Esophagus squamous epithelium (tissue), 5 donors: ENCODE measurements around the gene PCDHA1. TPM values are rescaled to one million over a fixed set of nuclear protein-coding genes. Genes with fewer than 3 reads are reported as not detected.
"Not testable (repeated sequence)": the region's sequence is repeated elsewhere in the genome, so short reads cannot be mapped to it uniquely, and the experiment has no call there.

ENCODE experiments used
- DNase-seq: peaks from one replicate; lab custom pipeline; 2025; lab: John Stamatoyannopoulos, UW
- H3K27ac ChIP-seq, 4 donors: fragments of 200-600 bp; sonication (generic); one replicate each; pipeline ENCODE4 v1.5.1; 2016 to 2019; ENCODE audit warnings: mild to moderate bottlenecking in 1 of 4
- H3K27me3 ChIP-seq, 4 donors: fragments of 200-600 bp; sonication (generic); 1 replicate in 3 of 4; 2 replicates in 1 of 4; pipeline versions ENCODE4 v1.5.1 to v1.6.0; 2017 to 2021; ENCODE audit warnings: antibody characterized with exemption in 1 of 4
- H3K36me3 ChIP-seq, 3 donors: fragments of 200-600 bp; sonication (generic); one replicate each; pipeline ENCODE4 v1.5.1; 2016 to 2019
- H3K4me1 ChIP-seq, 3 donors: fragments of 200-600 bp; sonication (generic); one replicate each; pipeline ENCODE4 v1.5.1; 2017 to 2019
- H3K4me3 ChIP-seq, 4 donors: fragments of 200-600 bp; sonication (generic); 1 replicate in 3 of 4; 2 replicates in 1 of 4; pipeline ENCODE4 v1.5.1; 2016 to 2019; ENCODE audit warnings: mild to moderate bottlenecking in 2 of 4, moderate library complexity in 1 of 4
- H3K9me3 ChIP-seq, 3 donors: fragments of 200-600 bp; sonication (generic); one replicate each; pipeline ENCODE4 v1.5.1; 2016 to 2019
- POLR2A ChIP-seq, 4 donors: fragments of 450-650 bp; IDR thresholded peaks; one replicate each; pipeline ENCODE4 v1.6.1; 2017; ENCODE audit warnings: antibody characterized with exemption in 4 of 4, mild to moderate bottlenecking in 4 of 4, moderate library complexity in 3 of 4
- WGBS, 2 donors: methylation state at CpG; one replicate each; pipeline ENCODE4 v1.1.5; 2018; 5-methylcytosine and 5-hydroxymethylcytosine counted together
- intact Hi-C: fragments of 100-400 bp; cut with DNase I; formaldehyde crosslinking; loops from one replicate; pipeline ENCODE4 v1.15.0; 2022
- total RNA-seq, 4 donors: library from RNA; depleted of rRNA; stranded (reverse); fragments of >200 nt; gene quantifications; one replicate each; pipeline ENCODE4 v1.1.0, GENCODE V29; 2016
- TF ChIP-seq, protein P1 (sequence below), 6 experiments: fragments of 450-650 bp in 4 of 6; fragments of 200-600 bp in 2 of 6; sonication (generic) in 2 of 6; IDR thresholded peaks; one replicate each; pipeline ENCODE4 v1.5.1; 2016 to 2019; ENCODE audit warnings: antibody characterized with exemption in 6 of 6, mild to moderate bottlenecking in 4 of 6, moderate library complexity in 4 of 6
- donor health status: DM: yes; HTN: yes; CAD: no.

PCDHA1 gene
- total RNA-seq, 4 donors from 2014 or later, result not detected

DNA sequence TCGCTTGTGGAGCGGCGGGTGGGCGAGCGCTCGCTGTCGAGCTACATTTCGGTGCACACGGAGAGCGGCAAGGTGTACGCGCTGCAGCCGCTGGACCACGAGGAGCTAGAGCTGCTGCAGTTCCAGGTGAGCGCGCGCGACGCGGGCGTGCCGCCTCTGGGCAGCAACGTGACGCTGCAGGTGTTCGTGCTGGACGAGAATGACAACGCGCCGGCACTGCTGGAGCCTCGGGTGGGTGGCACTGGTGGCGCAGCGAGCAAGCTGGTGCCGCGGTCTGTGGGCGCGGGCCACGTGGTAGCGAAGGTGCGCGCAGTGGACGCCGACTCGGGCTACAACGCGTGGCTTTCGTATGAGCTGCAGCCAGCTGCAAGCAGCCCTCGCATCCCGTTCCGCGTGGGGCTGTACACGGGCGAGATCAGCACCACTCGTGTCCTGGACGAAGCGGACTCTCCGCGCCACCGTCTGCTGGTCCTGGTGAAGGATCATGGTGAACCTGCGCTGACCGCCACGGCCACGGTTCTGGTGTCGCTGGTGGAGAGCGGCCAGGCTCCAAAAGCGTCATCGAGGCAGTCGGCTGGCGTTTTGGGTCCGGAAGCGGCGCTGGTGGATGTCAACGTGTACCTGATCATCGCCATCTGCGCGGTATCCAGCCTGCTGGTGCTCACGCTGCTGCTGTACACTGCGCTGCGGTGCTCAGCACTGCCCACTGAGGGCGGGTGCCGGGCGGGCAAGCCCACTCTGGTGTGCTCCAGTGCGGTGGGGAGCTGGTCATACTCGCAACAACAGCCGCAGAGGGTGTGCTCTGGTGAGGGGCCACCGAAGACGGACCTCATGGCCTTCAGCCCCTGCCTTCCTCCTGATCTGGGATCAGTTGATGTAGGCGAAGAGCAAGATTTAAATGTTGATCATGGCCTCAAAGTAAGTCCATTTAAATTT lies 57.1 kb downstream of the PCDHA1 start:
- no peak for TF ChIP-seq POLR2A (IDR thresholded peaks at IDR 0.05)
- TF ChIP-seq, protein P1, sequence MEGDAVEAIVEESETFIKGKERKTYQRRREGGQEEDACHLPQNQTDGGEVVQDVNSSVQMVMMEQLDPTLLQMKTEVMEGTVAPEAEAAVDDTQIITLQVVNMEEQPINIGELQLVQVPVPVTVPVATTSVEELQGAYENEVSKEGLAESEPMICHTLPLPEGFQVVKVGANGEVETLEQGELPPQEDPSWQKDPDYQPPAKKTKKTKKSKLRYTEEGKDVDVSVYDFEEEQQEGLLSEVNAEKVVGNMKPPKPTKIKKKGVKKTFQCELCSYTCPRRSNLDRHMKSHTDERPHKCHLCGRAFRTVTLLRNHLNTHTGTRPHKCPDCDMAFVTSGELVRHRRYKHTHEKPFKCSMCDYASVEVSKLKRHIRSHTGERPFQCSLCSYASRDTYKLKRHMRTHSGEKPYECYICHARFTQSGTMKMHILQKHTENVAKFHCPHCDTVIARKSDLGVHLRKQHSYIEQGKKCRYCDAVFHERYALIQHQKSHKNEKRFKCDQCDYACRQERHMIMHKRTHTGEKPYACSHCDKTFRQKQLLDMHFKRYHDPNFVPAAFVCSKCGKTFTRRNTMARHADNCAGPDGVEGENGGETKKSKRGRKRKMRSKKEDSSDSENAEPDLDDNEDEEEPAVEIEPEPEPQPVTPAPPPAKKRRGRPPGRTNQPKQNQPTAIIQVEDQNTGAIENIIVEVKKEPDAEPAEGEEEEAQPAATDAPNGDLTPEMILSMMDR (IDR thresholded peaks at IDR 0.05), result no peak
- peaks cover 0 to 28% (median 0%) of the 10 kb centered on the region in 4 donors for H3K27me3 ChIP-seq
- DNase-seq, result no peak
- peaks cover 0 to 34% (median 16%) of the 10 kb centered on the region in 3 donors for H3K9me3 ChIP-seq
- whole genome bisulfite sequencing, 2 donors, result 67 to 68% methylated on average over 34 of the region's 87 CpGs
- H3K36me3 ChIP-seq, result no peaks in the 10 kb centered on the region
- H3K4me3 ChIP-seq, result no peak overlapping the region
- intact Hi-C loops, result no loop called here
- H3K4me1 ChIP-seq, result no peaks in the 10 kb centered on the region
- H3K27ac ChIP-seq, result no peak overlapping the region

GRCh38 chr5:140848139-140849102 lies 62.5 kb downstream of the PCDHA1 start, which contains the start of gene PCDHA9:
Gene PCDHA9 (plus strand): TSS chr5:140848382. CDS start chr5:140848496, 114 bp downstream.
- DNase-seq, intact Hi-C loops, H3K36me3 ChIP-seq, H3K27ac ChIP-seq, H3K4me3 ChIP-seq, H3K4me1 ChIP-seq: not testable (repeated sequence)
- Histone ChIP-seq H3K27me3 (peaks cover 0 to 43% (median 0%) of the 10 kb centered on the region in 4 donors), H3K9me3 (peaks cover 0 to 30% (median 24%) of the 10 kb centered on the region in 3 donors)
- WGBS, 2 donors, result 23 to 27% methylated on average over 8 to 10 of the region's 48 CpGs

GRCh38 chr5:140849831-140850634 lies 64.1 kb downstream of the PCDHA1 start:
- intact Hi-C loops, DNase-seq, H3K36me3 ChIP-seq, H3K4me1 ChIP-seq, H3K27ac ChIP-seq, H3K4me3 ChIP-seq: not testable (repeated sequence)
- WGBS, 2 donors, result 65 to 72% methylated on average over 20 to 57 of the region's 101 CpGs
- Histone ChIP-seq H3K27me3 (peaks cover 0 to 44% (median 0%) of the 10 kb centered on the region in 4 donors), H3K9me3 (peaks cover 0 to 33% (median 23%) of the 10 kb centered on the region in 3 donors)

DNA sequence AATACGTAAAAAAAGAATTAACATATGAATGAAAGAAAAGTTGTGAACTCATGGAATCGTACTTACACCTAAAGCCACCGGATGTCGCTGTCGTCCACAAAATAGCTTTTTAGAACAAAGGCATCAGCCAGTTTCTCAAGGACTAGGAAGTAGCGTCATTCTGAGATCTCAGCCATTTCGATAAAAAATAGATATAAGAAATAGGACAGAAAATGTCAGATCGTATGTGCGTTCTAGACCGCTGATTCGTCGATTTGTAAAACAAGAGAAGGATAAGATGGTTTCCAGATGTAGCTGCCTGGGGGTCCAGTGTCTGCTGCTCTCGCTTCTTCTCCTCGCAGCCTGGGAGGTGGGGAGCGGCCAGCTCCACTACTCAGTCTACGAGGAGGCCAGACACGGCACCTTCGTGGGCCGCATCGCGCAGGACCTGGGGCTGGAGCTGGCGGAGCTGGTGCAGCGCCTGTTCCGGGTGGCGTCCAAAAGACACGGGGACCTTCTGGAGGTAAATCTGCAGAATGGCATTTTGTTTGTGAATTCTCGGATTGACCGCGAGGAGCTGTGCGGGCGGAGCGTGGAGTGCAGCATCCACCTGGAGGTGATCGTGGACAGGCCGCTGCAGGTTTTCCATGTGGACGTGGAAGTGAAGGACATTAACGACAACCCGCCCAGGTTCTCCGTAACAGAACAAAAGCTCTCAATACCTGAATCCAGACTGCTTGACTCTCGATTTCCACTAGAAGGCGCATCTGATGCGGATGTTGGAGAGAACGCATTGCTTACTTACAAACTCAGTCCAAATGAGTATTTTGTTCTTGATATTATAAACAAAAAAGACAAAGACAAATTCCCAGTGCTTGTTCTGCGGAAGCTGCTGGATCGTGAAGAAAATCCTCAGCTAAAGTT lies 70.1 kb downstream of the PCDHA1 start, which contains the start of gene PCDHA10:
PCDHA10 (plus strand) TSS at position 126 of the 903 bp plus-strand sequence; CDS start at position 278, 152 bp downstream.
- Histone ChIP-seq H3K27me3 (peaks cover 0 to 40% (median 0%) of the 10 kb centered on the region in 4 donors), H3K4me3 (peak within 1 kb of the TSS in 1 of 4 donors; percentile 24)
- no peak for DNase-seq

More for the DNA sequence above, 70.1 kb downstream of the PCDHA1 start, which contains the start of gene PCDHA10:
- intact Hi-C loops, result no loop called here
- WGBS, 2 donors, result 26 to 40% methylated on average over 31 to 38 of the region's 44 CpGs
- peaks cover 0 to 40% (median 24%) of the 10 kb centered on the region in 3 donors for H3K9me3 ChIP-seq
- no peaks in the 10 kb centered on the region for H3K4me1 ChIP-seq
- no peaks in the 10 kb centered on the region for H3K36me3 ChIP-seq
- no peak within 1 kb of the TSS for H3K27ac ChIP-seq
- no peak for TF ChIP-seq POLR2A (IDR thresholded peaks at IDR 0.05)
- TF ChIP-seq, protein P1 (IDR thresholded peaks at IDR 0.05), result no peak
